Mucosa of descending colon (tissue), 3 donors: Measurements from ENCODE around the gene MBD3. TPM values are rescaled to one million over a fixed set of nuclear protein-coding genes. Genes with fewer than 3 reads are reported as not detected.

Experiments
- ATAC-seq: fragments of 200-7000 bp; cut with Tn5 transposase; one replicate; pipeline ENCODE4 v1.9.1; 2020; ENCODE audit warnings: mild to moderate bottlenecking, moderate library complexity
- DNase-seq, 3 donors: peaks; one replicate each; pipeline ENCODE4 v3.0.0-alpha.2; 2020
- H3K36me3 ChIP-seq: fragments of 200-600 bp; one replicate; pipeline ENCODE4 v1.8.0; 2021; ENCODE audit warnings: low read depth, mild to moderate bottlenecking
- H3K4me1 ChIP-seq: fragments of 200-600 bp; one replicate; pipeline ENCODE4 v1.8.0; 2021; ENCODE audit warnings: low read depth, mild to moderate bottlenecking
- H3K4me3 ChIP-seq: fragments of 200-600 bp; one replicate; pipeline ENCODE4 v1.8.0; 2021; ENCODE audit warnings: mild to moderate bottlenecking
- H3K9me3 ChIP-seq: fragments of 200-600 bp; one replicate; pipeline ENCODE4 v1.8.0; 2021; ENCODE audit warnings: mild to moderate bottlenecking
- CTCF ChIP-seq: fragments of 200-600 bp; IDR thresholded peaks from one replicate; pipeline ENCODE4 v1.8.0; 2022; ENCODE audit warnings: antibody characterized with exemption, mild to moderate bottlenecking
- intact Hi-C, 2 donors: fragments of 100-400 bp; cut with DNase I in 1 of 2; cut with micrococcal nuclease in 1 of 2; formaldehyde crosslinking; loops; one replicate each; pipeline versions ENCODE4 v1.11.0 to v1.11.1; 2022; cut with DNase I, micrococcal nuclease
- total RNA-seq, 3 donors: library from RNA; stranded (reverse); fragmentation: NEBNext Ultra II Directional in 2 of 3; extraction: Animal tissue kit (Norgen Biotek cat#: 25700) in 2 of 3; gene quantifications; one replicate each; pipeline versions ENCODE4 v1.2.1 to v1.2.4, GENCODE V29; 2021 to 2023
- donor health status: DM: no; HTN: no; CAD: no; lungs with moderate emphysema.
- donor health status: DM: no; HTN: no; CAD: no.
- donor health status: DM: no; HTN: yes; CAD: no.

MBD3 gene
- total RNA-seq, 3 donors from 2014 or later, result 54.1 to 78.2 (median 54.2) TPM

GRCh38 chr19:1613146-1613545 lies 20.5 kb upstream of the MBD3 start:
- intact Hi-C loops, result no loop called here
- no peak for ATAC-seq
- no peaks in the 10 kb centered on the region for H3K9me3 ChIP-seq
- TF ChIP-seq CTCF, result no peak
- H3K4me3 ChIP-seq, result no peak overlapping the region
- no peaks in the 10 kb centered on the region for H3K36me3 ChIP-seq
- no peak for DNase-seq
- peaks cover 4% of the 10 kb centered on the region for H3K4me1 ChIP-seq

- no peaks in the 10 kb centered on the region for H3K9me3 ChIP-seq
- no peaks in the 10 kb centered on the region for H3K36me3 ChIP-seq
- intact Hi-C loops, result no loop called here
- H3K4me1 ChIP-seq, result peaks cover 4% of the 10 kb centered on the region
- TF ChIP-seq CTCF, result no peak
- no peak for ATAC-seq
- H3K4me3 ChIP-seq, result no peak overlapping the region
- DNase-seq, result no peak
Observed at GRCh38 chr19:1612114-1613086, 19.7 kb upstream of the MBD3 start.

GRCh38 chr19:1611353-1611752 lies 18.7 kb upstream of the MBD3 start:
- no peak for DNase-seq
- H3K4me3 ChIP-seq, result no peak overlapping the region
- intact Hi-C loops, result no loop called here
- ATAC-seq, result no peak
- no peak for TF ChIP-seq CTCF
- H3K36me3 ChIP-seq, result no peaks in the 10 kb centered on the region
- peaks cover 7% of the 10 kb centered on the region for H3K4me1 ChIP-seq
- H3K9me3 ChIP-seq, result no peaks in the 10 kb centered on the region

GRCh38 chr19:1610579-1610978 lies 17.9 kb upstream of the MBD3 start:
- Histone ChIP-seq H3K4me1 (peaks cover 10% of the 10 kb centered on the region), H3K4me3 (no peak overlapping the region), H3K36me3 (no peaks in the 10 kb centered on the region), H3K9me3 (no peaks in the 10 kb centered on the region)
- intact Hi-C loops, result no loop called here
- no peak for ATAC-seq
- no peak for TF ChIP-seq CTCF
- DNase-seq, result no peak

- H3K4me1 ChIP-seq, result peaks cover 10% of the 10 kb centered on the region
- no peak for DNase-seq
- no peak for TF ChIP-seq CTCF
- intact Hi-C loops, result no loop called here
- H3K4me3 ChIP-seq, result no peak overlapping the region
- H3K9me3 ChIP-seq, result no peaks in the 10 kb centered on the region
- ATAC-seq, result no peak
- H3K36me3 ChIP-seq, result no peaks in the 10 kb centered on the region
Observed at GRCh38 chr19:1609680-1610474, 17.2 kb upstream of the MBD3 start.
